BJ (cell line): ENCODE data around the gene GABBR2. TPM values are rescaled to one million over a fixed set of nuclear protein-coding genes. Genes with fewer than 3 reads are reported as not detected.

Source experiments
- CTCF ChIA-PET: fragments of 350-600 bp; formaldehyde crosslinking; extraction: SDS; loops from one replicate; lab custom pipeline; 2021; ENCODE audit warnings: antibody characterized with exemption, inconsistent platforms; lab: Yijun Ruan, JAX
- POLR2A ChIA-PET: fragments of 300-600 bp; sonication (Branson Sonifier 250); formaldehyde crosslinking; extraction: SDS; loops from one replicate; lab custom pipeline; 2021; ENCODE audit warnings: antibody characterized with exemption; lab: Charles Lee
- DNase-seq: peaks from one replicate; pipeline ENCODE4 v3.0.0-alpha.2; 2011; ENCODE audit warnings: low read depth
- H3K27me3 ChIP-seq: 2 replicates; pipeline ENCODE4 v1.6.0; 2011; ENCODE audit warnings: low read length; ENCODE audit not compliant: control insufficient read depth, insufficient read depth
- H3K36me3 ChIP-seq: 2 replicates; pipeline ENCODE4 v1.5.1; 2011; ENCODE audit warnings: low read length; ENCODE audit not compliant: control insufficient read depth, insufficient read depth
- H3K4me3 ChIP-seq: 2 replicates; pipeline ENCODE4 v1.5.1; 2011; ENCODE audit warnings: low read depth, mild to moderate bottlenecking, control low read depth, low read length
- CTCF ChIP-seq: IDR thresholded peaks from 2 replicates; pipeline ENCODE4 v1.5.1; 2011; ENCODE audit warnings: low read depth, mild to moderate bottlenecking, control low read depth, inconsistent platforms, low read length, moderate library complexity; ENCODE audit not compliant: insufficient read depth
- polyA plus RNA-seq: library from polyadenylated mRNA; depleted of rRNA; stranded (reverse); fragments of >200 nt; gene quantifications from 2 replicates; pipeline ENCODE4 v1.2.3, GENCODE V29; 2011

The GABBR2 gene
- polyA plus RNA-seq, 1 experiment: 1.6 TPM

- POLR2A ChIA-PET: no interaction called here
- CTCF ChIA-PET: interaction anchor here (1.1 to 3.0 kb wide), 3 partner anchors 40 to 294 kb away, joined by 3 to 16 read pairs (median 3); no protein-coding TSS in a partner anchor
- no peaks in the 10 kb centered on the region for H3K27me3 ChIP-seq
- no peaks in the 10 kb centered on the region for H3K36me3 ChIP-seq
- no peak overlapping the region for H3K4me3 ChIP-seq
- DNase-seq: no peak
- TF ChIP-seq CTCF: no peak
Measured at GRCh38 chr9:98481676-98482075, 227.1 kb downstream of the GABBR2 start.

- ChIA-PET POLR2A (no interaction called here), CTCF (interaction anchor here (0.6 to 2.3 kb wide), 5 partner anchors 80 to 329 kb away, joined by 3 to 8 read pairs (median 3); no protein-coding TSS in a partner anchor)
- DNase-seq: no peak
- no peak for TF ChIP-seq CTCF
- no peaks in the 10 kb centered on the region for H3K36me3 ChIP-seq
- H3K4me3 ChIP-seq: no peak overlapping the region
- H3K27me3 ChIP-seq: no peaks in the 10 kb centered on the region
Measured at GRCh38 chr9:98479967-98480847, 228.5 kb downstream of the GABBR2 start.

- no peak for DNase-seq
- ChIA-PET CTCF (interaction anchor here (0.6 to 2.3 kb wide), 5 partner anchors 80 to 329 kb away, joined by 3 to 8 read pairs (median 3); no protein-coding TSS in a partner anchor), POLR2A (no interaction called here)
Measured at GRCh38 chr9:98479449-98479848, 229.3 kb downstream of the GABBR2 start.

DNA sequence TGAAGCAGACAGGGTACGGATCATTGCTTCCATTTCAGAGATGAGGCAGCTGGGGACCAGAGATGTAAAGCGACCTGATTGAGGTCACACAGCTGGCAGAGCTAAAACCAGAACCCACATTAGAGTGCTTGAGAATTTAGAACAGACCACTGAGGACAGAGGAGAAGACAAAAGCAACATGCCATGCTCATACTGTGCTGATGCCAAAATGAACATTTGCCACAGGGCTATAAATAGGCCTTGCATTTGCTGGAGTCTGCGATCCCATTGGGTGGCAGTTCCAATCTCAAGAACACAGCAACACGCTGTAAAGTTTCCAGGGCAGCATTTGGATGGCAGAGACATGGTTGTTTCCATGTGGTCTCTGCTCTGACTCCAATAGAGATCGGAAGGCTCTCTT lies 230.9 kb downstream of the GABBR2 start:
- ChIA-PET CTCF (no interaction called here), POLR2A (no interaction called here)
- TF ChIP-seq CTCF: no peak
- H3K27me3 ChIP-seq: no peaks in the 10 kb centered on the region
- no peak for DNase-seq
- H3K4me3 ChIP-seq: no peak overlapping the region
- no peaks in the 10 kb centered on the region for H3K36me3 ChIP-seq

More at GRCh38 chr9:98479449-98479848, 229.3 kb downstream of the GABBR2 start:
- Histone ChIP-seq H3K36me3 (no peaks in the 10 kb centered on the region), H3K27me3 (no peaks in the 10 kb centered on the region), H3K4me3 (no peak overlapping the region)
- no peak for TF ChIP-seq CTCF

DNA sequence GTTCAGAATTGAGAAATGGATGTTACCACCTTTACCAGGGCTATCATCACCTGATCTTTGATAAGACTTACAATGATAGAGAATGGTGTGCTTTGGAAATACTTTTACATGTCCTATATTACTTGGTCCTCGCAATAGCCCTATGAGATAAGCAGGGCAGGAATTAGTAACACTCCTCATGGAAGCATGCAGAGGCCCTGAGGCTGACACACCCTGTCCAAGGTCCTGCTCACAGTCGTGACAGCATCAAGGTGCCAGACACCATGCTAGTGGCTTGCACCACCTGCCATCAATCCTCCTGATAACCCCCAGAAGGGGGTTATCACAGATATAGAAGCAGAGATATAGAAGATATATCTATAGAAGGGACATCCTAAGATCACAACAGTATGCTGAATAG lies 236.5 kb downstream of the GABBR2 start:
- ChIA-PET POLR2A (no interaction called here), CTCF (no interaction called here)
- Histone ChIP-seq H3K4me3 (no peak overlapping the region), H3K27me3 (no peaks in the 10 kb centered on the region), H3K36me3 (no peaks in the 10 kb centered on the region)
- no peak for TF ChIP-seq CTCF
- DNase-seq: no peak
